Ureter (tissue), 1 donor: ENCODE results near the gene DDX19B. TPM values are rescaled to one million over a fixed set of nuclear protein-coding genes. Genes with fewer than 3 reads are reported as not detected.
"Not testable (repeated sequence)": the region's sequence is repeated elsewhere in the genome, so short reads cannot be mapped to it uniquely, and the experiment has no call there.

Source experiments
- DNase-seq: peaks from one replicate; pipeline ENCODE4 v3.0.0-alpha.2; 2020; ENCODE audit warnings: low spot score
- total RNA-seq: library from RNA; stranded (reverse); gene quantifications from one replicate; pipeline ENCODE4 v1.2.4, GENCODE V29; 2023
- donor health status: DM: yes; HTN: yes; CAD: no.

Gene DDX19B
- total RNA-seq, 1 donor from 2014 or later, result 35.8 TPM

GRCh38 chr16:70287304-70287971, 11.5 kb upstream of the DDX19B start:
- not testable (repeated sequence) for DNase-seq

- DNase-seq, result peak; percentile 98
These were observed 9.5 kb upstream of the DDX19B start, which contains the start of gene AARS1 for GRCh38 chr16:70289229-70290094. Gene AARS1, minus strand, starts transcription at chr16:70289506. Its CDS starts 6,743 bp downstream, at chr16:70282763.

GRCh38 chr16:70290949-70291519, 8.0 kb upstream of the DDX19B start:
- no peak for DNase-seq

- not testable (repeated sequence) for DNase-seq
These were observed 6.8 kb upstream of the DDX19B start for GRCh38 chr16:70292148-70292547.

- DNase-seq, result no peak
These were observed 4.5 kb upstream of the DDX19B start for GRCh38 chr16:70294385-70295025.

GRCh38 chr16:70295634-70296033, 3.4 kb upstream of the DDX19B start:
- DNase-seq, result no peak

- no peak for DNase-seq
These were observed 2.1 kb downstream of the DDX19B start for GRCh38 chr16:70301121-70301520.

- no peak for DNase-seq
These were observed 3.8 kb downstream of the DDX19B start for GRCh38 chr16:70302745-70303144.

- DNase-seq, result no peak
These were observed 6.0 kb downstream of the DDX19B start for GRCh38 chr16:70304892-70305448.

- no peak for DNase-seq
These were observed 7.9 kb downstream of the DDX19B start for GRCh38 chr16:70306880-70307279.

GRCh38 chr16:70307726-70308125, 8.7 kb downstream of the DDX19B start:
- not testable (repeated sequence) for DNase-seq

GRCh38 chr16:70320121-70320520, 21.1 kb downstream of the DDX19B start:
- DNase-seq, result no peak

- DNase-seq, result no peak
These were observed 26.2 kb downstream of the DDX19B start for GRCh38 chr16:70324998-70325747.

GRCh38 chr16:70331091-70331490, 32.1 kb downstream of the DDX19B start:
- no peak for DNase-seq

- DNase-seq, result no peak
These were observed 32.8 kb downstream of the DDX19B start for GRCh38 chr16:70331588-70332358.

- DNase-seq, result not testable (repeated sequence)
These were observed 33.7 kb downstream of the DDX19B start for GRCh38 chr16:70332728-70333127.

GRCh38 chr16:70337814-70338213, 38.8 kb downstream of the DDX19B start:
- no peak for DNase-seq

- no peak for DNase-seq
These were observed 42.6 kb downstream of the DDX19B start for GRCh38 chr16:70341600-70341999.

- DNase-seq, result no peak
These were observed 43.0 kb downstream of the DDX19B start for GRCh38 chr16:70342016-70342415.

GRCh38 chr16:70345840-70346239, 46.9 kb downstream of the DDX19B start:
- no peak for DNase-seq
